Sigmoid colon (tissue), 7 donors: ENCODE data around the gene DDA1. TPM values are rescaled to one million over a fixed set of nuclear protein-coding genes. Genes with fewer than 3 reads are reported as not detected.

Experiments used
- DNase-seq: peaks from one replicate; pipeline ENCODE4 v3.0.0-alpha.2; 2019
- H3K27ac ChIP-seq, 4 donors: fragments of 200-600 bp; sonication (generic); one replicate each; pipeline ENCODE4 v1.5.1; 2016 to 2019; ENCODE audit warnings: mild to moderate bottlenecking in 1 of 4
- H3K27me3 ChIP-seq, 3 donors: fragments of 200-600 bp; sonication (generic); one replicate each; pipeline ENCODE4 v1.5.1; 2019; ENCODE audit warnings: mild to moderate bottlenecking in 1 of 3
- H3K36me3 ChIP-seq, 4 donors: fragments of 200-600 bp; sonication (generic); one replicate each; pipeline ENCODE4 v1.5.1; 2016 to 2019
- H3K4me1 ChIP-seq, 4 donors: fragments of 200-600 bp; sonication (generic); one replicate each; pipeline ENCODE4 v1.5.1; 2017 to 2019
- H3K4me3 ChIP-seq, 4 donors: fragments of 200-600 bp; sonication (generic); one replicate each; pipeline ENCODE4 v1.5.1; 2017 to 2019; ENCODE audit warnings: mild to moderate bottlenecking in 2 of 4, moderate library complexity in 1 of 4
- H3K9me3 ChIP-seq, 4 donors: fragments of 200-600 bp in 3 of 4; sonication (generic) in 3 of 4; one replicate each; pipeline versions ENCODE4 v1.5.1 to v1.6.1; 2013 to 2019
- CTCF ChIP-seq, 4 experiments: fragments of 450-650 bp in 3 of 4; fragments of 200-600 bp in 1 of 4; IDR thresholded peaks; one replicate each; pipeline ENCODE4 v1.5.1; 2016 to 2019; ENCODE audit warnings: antibody characterized with exemption in 4 of 4, mild to moderate bottlenecking in 3 of 4, moderate library complexity in 2 of 4
- EP300 ChIP-seq, 4 donors: sonication (generic); formaldehyde crosslinking; IDR thresholded peaks; one replicate each; pipeline ENCODE4 v1.6.1; 2017; ENCODE audit warnings: antibody characterized with exemption in 4 of 4
- POLR2A ChIP-seq, 2 donors: fragments of 450-650 bp; IDR thresholded peaks; one replicate each; pipeline ENCODE4 v1.6.1; 2016; ENCODE audit warnings: antibody characterized with exemption in 2 of 2, mild to moderate bottlenecking in 2 of 2, moderate library complexity in 2 of 2
- POLR2AphosphoS5 ChIP-seq, 4 donors: sonication (generic); formaldehyde crosslinking; IDR thresholded peaks; one replicate each; pipeline ENCODE4 v1.6.1; 2017; ENCODE audit warnings: antibody characterized with exemption in 4 of 4
- WGBS, 2 donors: extraction: QIAGEN DNeasy Blood & Tissue Kit; methylation state at CpG; one replicate each; pipeline ENCODE4 v1.1.7; 2013; 5-methylcytosine and 5-hydroxymethylcytosine counted together
- intact Hi-C: fragments of 100-400 bp; cut with DNase I; formaldehyde crosslinking; loops from one replicate; pipeline ENCODE4 v1.15.1; 2023
- polyA plus RNA-seq, 3 donors: library from polyadenylated mRNA; stranded (reverse); fragments of 200-250 nt; gene quantifications; one replicate each; pipeline ENCODE4 v1.2.3, GENCODE V29; 2013
- total RNA-seq, 4 donors: library from RNA; depleted of rRNA; stranded (reverse); fragments of >200 nt; gene quantifications; one replicate each; pipeline ENCODE4 v1.1.0, GENCODE V29; 2016
- donor health status: healthy with polysubstance abuse.
- donor health status: Bipolar disorder and iron deficiency.
- donor health status: healthy.

The DDA1 gene
- total and polyA plus RNA-seq, 7 donors = 6.1 to 101 (median 10.3) TPM

- no peak for DNase-seq
- H3K27ac ChIP-seq = no peak overlapping the region
- H3K36me3 ChIP-seq = no peaks in the 10 kb centered on the region
- H3K27me3 ChIP-seq = peaks cover 0 to 24% (median 4%) of the 10 kb centered on the region in 3 donors
- intact Hi-C loops = no loop called here
- TF ChIP-seq EP300 (IDR thresholded peaks at IDR 0.05) (no peak), POLR2AphosphoS5 (IDR thresholded peaks at IDR 0.05) (no peak), POLR2A (IDR thresholded peaks at IDR 0.05) (no peak), CTCF (IDR thresholded peaks at IDR 0.05) (no peak)
- H3K4me3 ChIP-seq = no peak overlapping the region
- peaks cover 0 to 17% (median 7%) of the 10 kb centered on the region in 4 donors for H3K4me1 ChIP-seq
- H3K9me3 ChIP-seq = no peaks in the 10 kb centered on the region
- WGBS, 2 donors = 92 to 93% methylated on average over 45 of the region's 45 CpGs
Observed at GRCh38 chr19:17351815-17352435, 42.6 kb downstream of the DDA1 start.

- peak in 1 of 4 donors; percentile 36 for TF ChIP-seq POLR2AphosphoS5 (IDR thresholded peaks at IDR 0.05)
- no peak for TF ChIP-seq EP300 (IDR thresholded peaks at IDR 0.05)
- no peak for TF ChIP-seq POLR2A (IDR thresholded peaks at IDR 0.05)
- TF ChIP-seq CTCF (IDR thresholded peaks at IDR 0.05) = no peak
- DNase-seq = no peak
- intact Hi-C loops = no loop called here
- H3K27ac ChIP-seq = peak overlapping the region in 1 of 4 donors; percentile 20
- no peaks in the 10 kb centered on the region for H3K36me3 ChIP-seq
- peaks cover 0 to 24% (median 4%) of the 10 kb centered on the region in 3 donors for H3K27me3 ChIP-seq
- 47 to 59% methylated on average over 14 of the region's 14 CpGs for WGBS, 2 donors
- no peaks in the 10 kb centered on the region for H3K9me3 ChIP-seq
- no peak overlapping the region for H3K4me3 ChIP-seq
- H3K4me1 ChIP-seq = peaks cover 0 to 9% (median 4%) of the 10 kb centered on the region in 4 donors
Observed at GRCh38 chr19:17352608-17353280, 43.4 kb downstream of the DDA1 start.

GRCh38 chr19:17353386-17353785 lies 44.0 kb downstream of the DDA1 start:
- H3K4me3 ChIP-seq = no peak overlapping the region
- H3K4me1 ChIP-seq = peaks cover 0 to 9% (median 2%) of the 10 kb centered on the region in 4 donors
- H3K27ac ChIP-seq = peak overlapping the region in 1 of 4 donors; percentile 20
- DNase-seq = no peak
- WGBS, 2 donors = 73 to 84% methylated on average over 8 of the region's 8 CpGs
- no peaks in the 10 kb centered on the region for H3K9me3 ChIP-seq
- H3K27me3 ChIP-seq = peaks cover 0 to 24% (median 4%) of the 10 kb centered on the region in 3 donors
- intact Hi-C loops = no loop called here
- H3K36me3 ChIP-seq = no peaks in the 10 kb centered on the region
- no peak for TF ChIP-seq EP300 (IDR thresholded peaks at IDR 0.05)
- no peak for TF ChIP-seq CTCF (IDR thresholded peaks at IDR 0.05)
- no peak for TF ChIP-seq POLR2AphosphoS5 (IDR thresholded peaks at IDR 0.05)
- no peak for TF ChIP-seq POLR2A (IDR thresholded peaks at IDR 0.05)

- WGBS, 2 donors = 88% methylated on average over 7 of the region's 7 CpGs
- Histone ChIP-seq H3K4me3 (no peak overlapping the region), H3K36me3 (no peaks in the 10 kb centered on the region), H3K4me1 (no peaks in the 10 kb centered on the region), H3K27ac (peak overlapping the region in 2 of 4 donors; percentile 10 to 20), H3K27me3 (peaks cover 0 to 4% (median 0%) of the 10 kb centered on the region in 3 donors), H3K9me3 (no peaks in the 10 kb centered on the region)
- intact Hi-C loops = no loop called here
- DNase-seq = no peak
- TF ChIP-seq POLR2AphosphoS5 (IDR thresholded peaks at IDR 0.05) = no peak
- TF ChIP-seq EP300 (IDR thresholded peaks at IDR 0.05) = no peak
Observed at GRCh38 chr19:17357078-17357666, 47.8 kb downstream of the DDA1 start.

- 32 to 69% methylated on average over 11 of the region's 11 CpGs for WGBS, 2 donors
- no peaks in the 10 kb centered on the region for H3K4me1 ChIP-seq
- H3K4me3 ChIP-seq = no peak overlapping the region
- TF ChIP-seq CTCF (IDR thresholded peaks at IDR 0.05) (no peak), EP300 (IDR thresholded peaks at IDR 0.05) (no peak), POLR2AphosphoS5 (IDR thresholded peaks at IDR 0.05) (peak in 1 of 4 donors; percentile 23), POLR2A (IDR thresholded peaks at IDR 0.05) (no peak)
- intact Hi-C loops = no loop called here
- H3K9me3 ChIP-seq = no peaks in the 10 kb centered on the region
- H3K36me3 ChIP-seq = no peaks in the 10 kb centered on the region
- no peak for DNase-seq
- peaks cover 0 to 4% (median 0%) of the 10 kb centered on the region in 3 donors for H3K27me3 ChIP-seq
- peak overlapping the region in 3 of 4 donors; percentile 10 to 27 (median 20) for H3K27ac ChIP-seq
Observed at GRCh38 chr19:17357724-17358123, 48.4 kb downstream of the DDA1 start.
